Neuron (in vitro differentiated cells): ENCODE results near the gene ALDH4A1.
"Not testable (repeated sequence)": the region's sequence is repeated elsewhere in the genome, so short reads cannot be mapped to it uniquely, and the experiment has no call there.

Source experiments
- H2AFZ ChIP-seq: one replicate; pipeline ENCODE4 v1.6.1; 2013; ENCODE audit warnings: low read depth, mild to moderate bottlenecking, inconsistent platforms, low read length, moderate library complexity
- H3K27me3 ChIP-seq: one replicate; pipeline ENCODE4 v1.6.1; 2013; ENCODE audit warnings: low read length; ENCODE audit not compliant: insufficient read depth
- H3K36me3 ChIP-seq: one replicate; pipeline ENCODE4 v1.6.1; 2013; ENCODE audit warnings: low read length; ENCODE audit not compliant: insufficient read depth
- H3K4me1 ChIP-seq: one replicate; pipeline ENCODE4 v1.6.1; 2013; ENCODE audit warnings: low read length; ENCODE audit not compliant: insufficient read depth
- H3K4me3 ChIP-seq: 2 replicates; pipeline ENCODE4 v1.5.1; 2013; ENCODE audit warnings: mild to moderate bottlenecking, low read length, moderate library complexity
- H3K9me3 ChIP-seq: one replicate; pipeline ENCODE4 v1.6.1; 2013; ENCODE audit warnings: low read length

ALDH4A1 gene

DNA sequence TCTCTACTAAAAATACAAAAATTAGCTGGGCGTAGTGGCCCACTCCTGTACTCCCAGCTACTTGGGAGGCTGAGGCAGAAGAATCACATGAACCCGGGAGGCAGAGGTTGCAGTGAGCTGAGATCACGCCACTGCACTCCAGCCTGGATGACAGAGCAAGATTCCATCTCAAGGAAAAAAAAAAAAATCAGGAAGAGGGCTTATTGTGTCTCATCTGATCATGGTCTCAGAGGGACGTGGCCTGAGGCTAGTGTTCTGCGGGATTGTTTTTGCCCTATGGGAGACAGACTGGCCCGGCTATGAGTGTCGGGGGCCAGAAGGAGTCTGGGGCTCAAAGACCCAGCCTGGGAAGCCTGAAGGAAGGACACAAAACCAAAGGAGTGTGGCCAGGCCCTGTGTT lies 10.5 kb downstream of the ALDH4A1 start:
- not testable (repeated sequence) for H3K36me3 ChIP-seq

DNA sequence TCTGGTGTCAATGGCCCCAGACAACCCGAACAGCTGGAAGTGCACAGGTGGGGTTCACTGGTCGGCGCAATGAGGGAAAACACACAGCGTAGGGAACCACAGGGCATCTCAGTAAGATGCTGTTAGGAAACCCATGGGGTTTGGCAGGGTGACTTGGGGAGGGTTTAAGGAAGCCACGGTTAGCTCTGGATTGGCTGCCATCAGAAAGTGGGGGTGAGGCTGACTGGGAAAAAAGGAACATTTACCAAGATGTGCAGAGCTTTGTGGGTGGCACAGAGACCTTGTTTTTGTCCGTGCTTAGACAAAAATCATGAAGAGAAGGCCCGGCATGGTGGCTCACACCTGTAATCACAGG lies 11.0 kb downstream of the ALDH4A1 start:
- Histone ChIP-seq H3K36me3 (no peaks in the 10 kb centered on the region), H3K4me3 (no peak overlapping the region), H2AFZ (no peak overlapping the region), H3K4me1 (no peaks in the 10 kb centered on the region), H3K27me3 (no peaks in the 10 kb centered on the region), H3K9me3 (no peaks in the 10 kb centered on the region)

More for the DNA sequence above, 10.5 kb downstream of the ALDH4A1 start:
- not testable (repeated sequence) for H3K4me1 ChIP-seq, H2AFZ ChIP-seq, H3K27me3 ChIP-seq, H3K9me3 ChIP-seq, H3K4me3 ChIP-seq

DNA sequence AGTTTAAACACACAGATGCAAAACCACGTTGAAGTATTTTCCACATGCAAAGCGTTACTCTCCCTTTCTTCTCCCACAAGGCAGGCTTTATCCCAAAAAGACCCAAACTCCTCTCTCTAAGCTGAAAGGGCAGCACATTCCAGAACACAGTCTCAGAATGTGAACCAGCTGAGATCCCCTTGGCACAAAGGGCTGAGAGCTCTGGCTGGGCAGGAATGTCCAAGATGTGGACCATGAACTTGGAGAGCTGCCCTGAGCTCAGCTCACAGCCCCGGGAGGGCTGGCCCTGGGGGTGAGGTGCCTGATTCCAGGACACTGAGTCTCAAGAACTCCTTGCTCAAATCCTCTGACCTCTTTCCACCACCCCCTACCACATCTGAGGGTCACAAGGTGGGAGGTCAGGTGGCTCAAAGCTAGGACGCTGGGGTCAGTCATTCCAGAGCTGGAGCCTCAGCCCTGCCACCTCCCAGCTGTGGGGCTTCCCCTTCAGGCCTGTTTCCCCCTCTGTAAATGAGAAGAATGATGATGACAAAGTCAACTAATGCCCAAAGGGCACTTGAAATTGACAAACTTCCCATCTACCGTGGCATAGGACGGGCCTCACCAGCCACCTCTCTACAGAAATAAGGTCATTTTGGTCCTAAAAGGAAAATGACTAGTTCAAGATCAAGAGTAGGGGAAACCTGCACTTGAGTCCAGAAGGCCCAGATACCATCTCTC lies 11.5 kb downstream of the ALDH4A1 start:
- Histone ChIP-seq H3K36me3 (no peaks in the 10 kb centered on the region), H3K4me3 (no peak overlapping the region), H3K9me3 (no peaks in the 10 kb centered on the region), H2AFZ (no peak overlapping the region), H3K4me1 (no peaks in the 10 kb centered on the region), H3K27me3 (no peaks in the 10 kb centered on the region)

DNA sequence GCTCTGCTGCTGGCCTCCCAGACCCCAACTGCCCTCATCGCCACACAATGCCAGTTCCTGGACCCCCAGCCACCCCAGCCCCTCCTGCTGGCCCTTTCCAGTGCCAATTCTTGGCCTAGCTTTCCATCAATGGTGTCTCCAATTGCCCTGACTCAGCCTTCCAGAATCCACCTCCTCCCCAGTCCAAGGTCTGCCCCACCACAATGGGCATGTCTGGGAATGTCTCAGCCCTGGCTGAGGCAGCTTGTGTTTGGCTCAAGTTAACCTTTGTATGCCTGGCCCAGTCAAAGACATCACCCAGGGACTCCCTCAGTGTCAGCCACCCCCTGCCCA lies 16.4 kb downstream of the ALDH4A1 start:
- Histone ChIP-seq H3K4me1 (no peaks in the 10 kb centered on the region), H3K36me3 (peaks cover 5% of the 10 kb centered on the region), H2AFZ (no peak overlapping the region), H3K4me3 (no peak overlapping the region), H3K27me3 (no peaks in the 10 kb centered on the region), H3K9me3 (no peaks in the 10 kb centered on the region)

DNA sequence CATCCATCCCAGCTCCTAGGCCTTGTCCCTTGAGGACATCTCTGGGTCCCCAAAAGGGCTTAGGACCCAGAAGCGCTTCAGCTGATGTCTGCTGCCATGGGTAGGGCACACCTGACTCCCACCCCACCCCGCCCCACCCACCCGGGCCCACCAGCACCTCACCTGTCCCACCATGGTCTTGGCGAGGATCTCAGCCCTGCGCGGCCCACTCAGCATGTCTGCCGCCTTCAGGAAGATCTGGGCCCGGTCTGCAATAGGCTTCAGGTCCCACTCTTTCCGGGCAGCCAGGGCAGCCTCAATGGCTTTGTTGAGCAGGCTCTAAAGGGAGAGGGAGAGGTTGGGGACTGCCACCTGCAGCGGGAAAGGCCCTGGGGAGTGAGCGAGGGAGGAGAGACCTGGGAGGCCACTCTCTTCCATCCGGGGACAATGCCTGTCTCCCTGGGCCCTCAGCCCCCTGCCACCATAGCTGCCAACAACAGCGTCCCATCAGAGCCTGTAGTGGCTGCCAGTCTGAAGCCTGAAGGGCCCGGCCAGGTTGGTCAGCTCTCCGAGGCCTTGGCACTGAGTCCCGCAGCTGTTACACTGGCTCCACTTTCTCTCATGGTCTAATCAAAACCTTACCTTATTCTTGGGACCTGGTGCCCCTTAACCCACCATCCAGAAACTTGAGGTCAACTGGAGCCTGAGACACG lies 16.9 kb downstream of the ALDH4A1 start:
- Histone ChIP-seq H2AFZ (no peak overlapping the region), H3K9me3 (no peaks in the 10 kb centered on the region), H3K4me1 (no peaks in the 10 kb centered on the region), H3K27me3 (no peaks in the 10 kb centered on the region), H3K4me3 (no peak overlapping the region), H3K36me3 (peaks cover 5% of the 10 kb centered on the region)

DNA sequence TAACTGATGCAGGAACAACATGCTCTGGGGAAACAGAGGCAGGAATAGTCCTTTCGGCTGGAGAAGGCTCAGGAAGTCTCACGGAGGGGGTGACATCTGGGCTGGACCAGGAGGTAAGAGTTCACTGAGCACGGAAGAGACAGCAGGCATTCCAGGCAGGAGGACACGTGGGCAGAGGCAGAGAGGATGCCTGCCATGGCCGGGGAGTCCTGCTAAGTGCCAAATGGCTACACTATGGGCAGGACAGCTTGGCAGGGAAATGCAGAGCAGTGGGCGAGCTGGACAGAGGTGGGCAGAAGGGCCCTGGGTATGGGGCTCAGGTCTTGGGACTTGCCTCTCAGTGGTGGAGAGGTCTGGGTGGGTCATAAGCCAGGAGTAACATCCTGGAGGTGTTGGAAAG lies 17.6 kb downstream of the ALDH4A1 start:
- no peaks in the 10 kb centered on the region for H3K9me3 ChIP-seq
- peaks cover 5% of the 10 kb centered on the region for H3K36me3 ChIP-seq
- no peak overlapping the region for H2AFZ ChIP-seq
- H3K27me3 ChIP-seq, result no peaks in the 10 kb centered on the region
- peaks cover 4% of the 10 kb centered on the region for H3K4me1 ChIP-seq
- no peak overlapping the region for H3K4me3 ChIP-seq

DNA sequence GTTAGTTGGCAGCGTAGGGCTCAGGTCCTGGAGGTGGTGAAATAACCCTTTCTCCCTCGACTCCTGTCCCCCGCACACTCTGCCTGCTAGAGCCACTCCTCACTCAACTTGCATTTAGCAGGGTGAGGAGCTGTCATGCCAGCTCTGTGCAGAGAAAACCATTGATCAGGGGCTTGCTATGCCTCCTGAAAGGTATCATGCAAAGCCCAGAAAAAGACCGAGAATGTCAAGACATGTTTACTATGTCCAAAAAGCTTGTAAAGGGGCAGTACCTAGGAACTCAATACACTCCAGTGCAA lies 18.0 kb downstream of the ALDH4A1 start:
- Histone ChIP-seq H3K9me3 (no peaks in the 10 kb centered on the region), H3K36me3 (peaks cover 5% of the 10 kb centered on the region), H3K27me3 (no peaks in the 10 kb centered on the region), H3K4me1 (peaks cover 6% of the 10 kb centered on the region), H2AFZ (no peak overlapping the region), H3K4me3 (no peak overlapping the region)

DNA sequence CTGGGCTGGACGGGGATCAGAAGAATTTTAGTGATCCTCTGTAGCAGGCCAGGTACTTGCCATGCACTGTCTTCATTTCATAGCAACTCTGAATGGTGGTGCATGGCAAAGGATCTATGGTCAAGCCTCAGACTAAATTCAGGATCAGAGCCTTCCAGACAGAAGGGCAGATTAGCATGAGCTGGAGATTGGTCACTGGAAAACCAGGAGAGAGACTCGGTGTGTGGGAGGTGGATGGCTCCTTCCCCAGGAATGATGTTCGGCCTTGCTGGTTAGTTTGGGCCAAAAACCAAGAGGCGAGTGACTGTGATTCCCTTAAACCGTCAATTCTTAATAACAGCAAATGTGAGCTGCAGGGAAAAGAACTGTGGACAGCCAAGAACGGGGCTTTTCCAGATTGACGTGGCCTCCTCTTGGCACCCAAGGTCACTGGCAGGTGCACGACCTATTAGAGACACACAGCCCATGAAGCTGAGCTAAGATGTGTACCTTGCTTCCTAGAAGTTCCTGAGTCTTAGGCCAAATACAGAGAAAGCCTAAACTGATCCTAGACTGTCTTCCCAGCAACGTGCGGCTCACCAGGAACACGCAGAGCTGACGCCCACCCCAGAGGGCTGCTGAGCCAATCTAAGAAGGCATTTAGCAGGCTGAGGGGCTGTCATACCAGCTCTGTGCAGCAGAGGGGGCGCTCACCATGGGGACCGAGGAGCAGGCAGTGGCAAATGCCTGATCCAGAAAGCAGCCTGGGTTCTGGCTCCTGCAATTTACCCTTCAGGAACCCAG lies 18.5 kb downstream of the ALDH4A1 start:
- no peak overlapping the region for H3K4me3 ChIP-seq
- peaks cover 6% of the 10 kb centered on the region for H3K4me1 ChIP-seq
- peaks cover 5% of the 10 kb centered on the region for H3K36me3 ChIP-seq
- H3K27me3 ChIP-seq, result no peaks in the 10 kb centered on the region
- H2AFZ ChIP-seq, result no peak overlapping the region
- H3K9me3 ChIP-seq, result no peaks in the 10 kb centered on the region

DNA sequence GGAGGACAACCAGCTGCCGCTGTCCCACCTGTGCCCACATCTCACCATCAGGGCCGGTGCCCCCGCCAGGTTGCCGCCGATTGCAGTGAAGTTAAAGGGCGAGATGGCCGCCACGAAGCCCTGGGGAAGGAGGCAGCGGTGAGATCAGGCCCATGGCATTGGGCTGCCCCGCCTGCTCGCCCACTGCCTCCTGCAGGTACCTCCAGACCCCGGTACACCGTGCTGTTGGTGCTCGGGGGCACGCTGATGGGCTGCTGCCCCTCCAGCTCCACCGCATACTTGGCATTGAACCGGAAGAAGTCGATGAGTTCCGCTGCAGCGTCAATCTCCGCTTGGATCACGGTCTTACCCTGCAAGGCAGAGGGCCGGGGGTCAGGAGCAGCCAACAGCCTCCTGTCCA lies 19.3 kb downstream of the ALDH4A1 start:
- Histone ChIP-seq H3K27me3 (no peaks in the 10 kb centered on the region), H3K36me3 (peaks cover 5% of the 10 kb centered on the region), H3K9me3 (no peaks in the 10 kb centered on the region), H3K4me1 (peaks cover 6% of the 10 kb centered on the region), H3K4me3 (no peak overlapping the region), H2AFZ (no peak overlapping the region)

DNA sequence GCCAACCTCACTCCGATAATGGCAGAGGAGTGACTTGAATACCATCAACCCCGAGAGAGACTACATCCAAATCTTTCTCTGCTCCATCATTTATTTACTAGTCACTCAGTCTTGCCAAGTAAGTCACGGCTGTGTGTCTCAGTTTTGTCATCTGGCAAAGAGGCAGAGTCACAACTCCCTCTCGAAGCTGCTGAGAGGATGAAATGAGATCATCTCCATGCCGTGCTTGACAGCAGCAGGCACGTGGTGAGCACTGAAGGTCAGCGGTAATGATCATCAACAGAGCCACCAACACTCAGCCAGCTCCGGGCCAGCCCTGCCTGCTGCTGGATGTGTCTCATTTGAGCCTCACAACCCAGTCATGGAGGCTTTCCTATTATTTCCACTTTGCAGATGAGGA lies 19.9 kb downstream of the ALDH4A1 start:
- peaks cover 5% of the 10 kb centered on the region for H3K36me3 ChIP-seq
- no peaks in the 10 kb centered on the region for H3K27me3 ChIP-seq
- H3K4me1 ChIP-seq, result peaks cover 6% of the 10 kb centered on the region
- no peaks in the 10 kb centered on the region for H3K9me3 ChIP-seq
- H2AFZ ChIP-seq, result no peak overlapping the region
- H3K4me3 ChIP-seq, result no peak overlapping the region

DNA sequence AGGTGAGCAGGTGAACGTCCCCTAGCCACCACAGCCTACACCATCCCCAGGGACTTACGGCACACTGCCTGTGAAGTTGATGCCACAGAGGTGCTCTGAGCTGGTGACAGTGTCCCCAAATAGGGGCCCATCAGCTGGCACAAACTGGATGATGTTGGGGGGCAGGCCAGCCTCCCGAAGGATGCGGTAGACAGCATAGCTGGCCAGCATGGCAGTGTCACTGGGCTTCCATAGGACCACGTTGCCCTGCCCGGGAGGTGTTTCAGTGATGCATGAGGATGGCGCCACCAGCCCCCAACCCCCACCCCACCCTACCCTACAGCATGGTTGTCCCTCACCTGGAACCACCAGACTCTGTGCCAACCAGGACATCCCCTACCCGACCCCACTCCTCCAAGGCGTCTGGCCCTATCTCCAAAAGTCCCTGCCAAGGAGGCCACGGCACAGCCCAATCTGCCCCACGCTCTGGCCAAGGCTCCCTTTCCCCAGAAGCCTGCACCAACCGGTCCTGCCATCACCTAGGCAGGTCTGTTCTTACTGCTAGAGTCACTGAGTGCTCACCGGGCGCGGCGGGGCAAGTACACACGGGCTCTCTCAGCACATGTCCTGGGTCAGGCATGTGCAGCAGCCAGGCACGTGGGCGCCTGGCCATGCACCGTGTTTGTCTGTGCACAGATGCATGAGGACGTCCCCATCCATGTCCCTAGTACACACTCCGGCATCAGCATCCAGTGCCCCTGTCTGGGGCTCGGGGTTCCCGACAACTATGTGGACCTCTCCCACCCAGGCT lies 20.5 kb downstream of the ALDH4A1 start:
- Histone ChIP-seq H3K36me3 (peaks cover 5% of the 10 kb centered on the region), H2AFZ (no peak overlapping the region), H3K27me3 (no peaks in the 10 kb centered on the region), H3K4me3 (no peak overlapping the region), H3K9me3 (no peaks in the 10 kb centered on the region), H3K4me1 (peaks cover 6% of the 10 kb centered on the region)

DNA sequence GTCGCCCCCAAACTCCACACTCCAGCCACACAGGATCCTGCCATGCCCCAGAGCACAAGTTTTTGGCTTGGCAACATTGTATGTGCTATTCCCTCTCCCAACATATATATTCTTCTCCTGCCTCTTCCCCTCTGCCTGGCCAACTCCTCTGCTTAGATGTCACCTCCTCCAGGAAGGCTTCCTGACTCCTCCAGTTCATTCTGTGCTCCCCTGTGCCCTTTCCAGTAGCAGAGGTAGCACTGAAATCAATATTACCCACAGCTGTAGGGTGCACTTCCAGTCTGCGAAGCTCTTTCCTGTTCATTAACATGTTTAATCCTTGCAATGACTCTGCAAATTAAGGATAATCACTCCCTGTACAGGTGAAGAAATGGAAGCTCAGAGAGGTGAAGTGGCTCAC lies 21.2 kb downstream of the ALDH4A1 start:
- peaks cover 6% of the 10 kb centered on the region for H3K4me1 ChIP-seq
- H2AFZ ChIP-seq, result no peak overlapping the region
- no peaks in the 10 kb centered on the region for H3K27me3 ChIP-seq
- H3K36me3 ChIP-seq, result peaks cover 5% of the 10 kb centered on the region
- H3K9me3 ChIP-seq, result no peaks in the 10 kb centered on the region
- H3K4me3 ChIP-seq, result no peak overlapping the region

DNA sequence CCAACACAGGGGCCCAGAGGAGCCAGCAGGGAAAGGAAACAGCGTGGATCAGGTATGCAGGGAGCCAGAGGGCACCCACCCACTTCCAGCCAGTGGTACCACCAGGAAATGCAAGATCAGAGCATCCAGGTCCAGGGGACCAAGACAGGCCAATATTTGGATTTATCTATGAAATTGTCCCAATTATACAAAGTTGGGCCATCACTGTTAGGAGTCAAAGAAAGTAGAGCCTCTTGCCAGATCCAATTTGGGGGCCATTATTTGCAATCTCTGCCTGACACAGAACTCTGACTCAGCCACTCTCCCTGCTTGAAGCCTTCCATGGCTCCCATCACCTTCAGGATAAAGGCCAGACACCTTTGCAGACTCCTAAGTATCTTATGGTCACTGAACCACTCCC lies 21.8 kb downstream of the ALDH4A1 start:
- H2AFZ ChIP-seq, result no peak overlapping the region
- no peaks in the 10 kb centered on the region for H3K27me3 ChIP-seq
- peaks cover 6% of the 10 kb centered on the region for H3K4me1 ChIP-seq
- no peaks in the 10 kb centered on the region for H3K9me3 ChIP-seq
- no peak overlapping the region for H3K4me3 ChIP-seq
- H3K36me3 ChIP-seq, result peaks cover 5% of the 10 kb centered on the region
